Neural cell (in vitro differentiated cells): ENCODE results near the gene FAM171A2. TPM values are rescaled to one million over a fixed set of nuclear protein-coding genes. Genes with fewer than 3 reads are reported as not detected.

Experiments used
- H2AFZ ChIP-seq: fragments of 200-600, 300-800 bp; sonication (generic), shearing (Covaris generic); 2 replicates; pipeline ENCODE4 v1.6.0; 2014; ENCODE audit warnings: low read depth, mild to moderate bottlenecking, antibody characterized with exemption, low read length, moderate library complexity
- H3F3A ChIP-seq: fragments of 200-600 bp; shearing (Covaris generic); 2 replicates; pipeline ENCODE4 v1.6.1; 2016; ENCODE audit warnings: mild to moderate bottlenecking, moderate library complexity, mixed read lengths, antibody characterized with exemption, low read length; ENCODE audit not compliant: insufficient read depth, poor library complexity, severe bottlenecking
- H3K27ac ChIP-seq: fragments of 200-600, 300-800 bp; sonication (generic), shearing (Covaris generic); 2 replicates; pipeline ENCODE4 v1.5.1; 2014; ENCODE audit warnings: mild to moderate bottlenecking, low read length, moderate library complexity
- H3K27me3 ChIP-seq: fragments of 300-800, 200-600 bp; sonication (generic), shearing (Covaris generic); 2 replicates; pipeline ENCODE4 v1.6.0; 2014; ENCODE audit warnings: mild to moderate bottlenecking, low read depth, low read length, moderate library complexity; ENCODE audit not compliant: insufficient read depth
- H3K36me3 ChIP-seq: fragments of 300-800, 200-600 bp; sonication (generic), shearing (Covaris generic); 2 replicates; pipeline ENCODE4 v1.5.1; 2014; ENCODE audit warnings: mild to moderate bottlenecking, antibody characterized with exemption, low read length, moderate library complexity; ENCODE audit not compliant: insufficient read depth
- H3K4me2 ChIP-seq: fragments of 300-800, 200-600 bp; sonication (generic), shearing (Covaris generic); 2 replicates; pipeline ENCODE4 v1.6.0; 2014; ENCODE audit warnings: mild to moderate bottlenecking, low read length
- H3K4me3 ChIP-seq: fragments of 300-800, 200-600 bp; sonication (generic), shearing (Covaris generic); 2 replicates; pipeline ENCODE4 v1.5.1; 2014; ENCODE audit warnings: mild to moderate bottlenecking, low read length, moderate library complexity
- H3K79me2 ChIP-seq: fragments of 200-600 bp; shearing (Covaris generic); replicated peaks from 2 replicates; pipeline ENCODE4 v1.6.0; 2014; ENCODE audit warnings: mild to moderate bottlenecking, low read length, moderate library complexity; ENCODE audit not compliant: insufficient read depth
- H3K9ac ChIP-seq: fragments of 300-800, 200-600 bp; sonication (generic), shearing (Covaris generic); 2 replicates; pipeline ENCODE4 v1.6.1; 2016; ENCODE audit warnings: mild to moderate bottlenecking, low read length, mixed read lengths
- H3K9me2 ChIP-seq: fragments of 200-600 bp; shearing (Covaris generic); 2 replicates; pipeline ENCODE4 v1.6.1; 2016; ENCODE audit warnings: mild to moderate bottlenecking, low read length, mixed read lengths; ENCODE audit not compliant: insufficient read depth
- H3K9me3 ChIP-seq: fragments of 200-600, 300-800 bp; sonication (generic), shearing (Covaris generic); 2 replicates; pipeline ENCODE4 v1.6.1; 2016; ENCODE audit warnings: mild to moderate bottlenecking, mixed run types, low read length, moderate library complexity, mixed read lengths
- H4K20me1 ChIP-seq: fragments of 200-600 bp; shearing (Covaris generic); 2 replicates; pipeline ENCODE4 v1.6.1; 2016; ENCODE audit warnings: mild to moderate bottlenecking, mixed run types; ENCODE audit not compliant: insufficient read depth
- EP300 ChIP-seq: fragments of 450-650 bp; conservative IDR thresholded peaks from 2 replicates; pipeline ENCODE4 v1.6.1; 2014; ENCODE audit warnings: antibody characterized with exemption, mild to moderate bottlenecking, moderate library complexity; ENCODE audit not compliant: poor library complexity, severe bottlenecking
- EZH2 ChIP-seq: fragments of 200-600, 300-800 bp; shearing (Covaris generic), sonication (generic); IDR thresholded peaks from 2 replicates; pipeline ENCODE4 v1.6.1; 2014; ENCODE audit warnings: antibody characterized with exemption, low read length, borderline replicate concordance, mild to moderate bottlenecking; ENCODE audit not compliant: insufficient read depth, poor library complexity, severe bottlenecking
- MXI1 ChIP-seq: fragments of 450-650 bp; conservative IDR thresholded peaks from 2 replicates; pipeline ENCODE4 v1.6.1; 2014; ENCODE audit warnings: antibody characterized with exemption, mild to moderate bottlenecking; ENCODE audit not compliant: poor library complexity, severe bottlenecking
- POLR2AphosphoS5 ChIP-seq: IDR thresholded peaks from 2 replicates; pipeline ENCODE4 v1.6.1; 2012
- RAD21 ChIP-seq: fragments of 450-650 bp; conservative IDR thresholded peaks from 2 replicates; pipeline ENCODE4 v1.6.1; 2014; ENCODE audit warnings: antibody characterized with exemption, mild to moderate bottlenecking, moderate library complexity
- SMC3 ChIP-seq: fragments of 450-650 bp; conservative IDR thresholded peaks from 2 replicates; pipeline ENCODE4 v1.6.1; 2014; ENCODE audit warnings: antibody characterized with exemption, mild to moderate bottlenecking, moderate library complexity; ENCODE audit not compliant: poor library complexity
- TAF1 ChIP-seq: IDR thresholded peaks from 2 replicates; pipeline ENCODE4 v1.6.1; 2012; ENCODE audit warnings: low read depth
- polyA plus RNA-seq: library from polyadenylated mRNA; depleted of rRNA; stranded (reverse); fragments of >200 nt; gene quantifications from 2 replicates; pipeline ENCODE4 v1.2.3, GENCODE V29; 2014
- TF ChIP-seq, protein P1 (sequence below): IDR thresholded peaks from 2 replicates; pipeline ENCODE4 v1.6.1; 2012; ENCODE audit warnings: borderline replicate concordance
- TF ChIP-seq, protein P2 (sequence below): fragments of 450-650 bp; IDR thresholded peaks from 2 replicates; pipeline ENCODE4 v1.5.1; 2014; ENCODE audit warnings: antibody characterized with exemption, mild to moderate bottlenecking, moderate library complexity; ENCODE audit not compliant: poor library complexity, severe bottlenecking

Gene FAM171A2
- polyA plus RNA-seq, 1 donor from 2014 or later: 73.6 TPM

DNA sequence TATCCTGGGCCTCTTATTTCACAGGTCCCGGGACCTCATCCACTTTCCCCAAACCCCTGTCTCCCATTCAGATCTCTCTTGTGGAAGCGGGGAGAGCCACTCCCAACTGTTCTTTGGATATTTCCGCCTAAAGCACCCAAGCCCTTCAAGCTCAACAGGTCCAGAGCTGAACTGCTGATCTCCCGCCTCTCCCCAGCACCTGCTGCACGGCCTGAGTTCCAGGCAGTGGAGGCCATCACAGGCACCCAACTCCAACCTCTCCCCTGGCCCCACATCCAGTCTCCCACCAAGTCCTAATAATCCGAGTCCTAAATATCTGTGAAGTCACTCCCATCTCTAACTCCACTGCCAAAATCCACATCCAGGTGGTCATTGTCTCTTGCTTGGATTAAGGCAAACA is 19.3 kb upstream of the FAM171A2 start:
- no peak overlapping the region for H3K27ac ChIP-seq
- peaks cover 15% of the 10 kb centered on the region for H3K27me3 ChIP-seq
- no peaks in the 10 kb centered on the region for H3K9me2 ChIP-seq
- no peaks in the 10 kb centered on the region for H3F3A ChIP-seq
- H3K36me3 ChIP-seq: no peaks in the 10 kb centered on the region
- no peak overlapping the region for H3K9ac ChIP-seq
- no peak for TF ChIP-seq RAD21
- no peak for TF ChIP-seq SMC3
- no peak for TF ChIP-seq EP300
- no peak for TF ChIP-seq EZH2
- no peak for TF ChIP-seq MXI1
- TF ChIP-seq TAF1: no peak
- TF ChIP-seq, protein P1, sequence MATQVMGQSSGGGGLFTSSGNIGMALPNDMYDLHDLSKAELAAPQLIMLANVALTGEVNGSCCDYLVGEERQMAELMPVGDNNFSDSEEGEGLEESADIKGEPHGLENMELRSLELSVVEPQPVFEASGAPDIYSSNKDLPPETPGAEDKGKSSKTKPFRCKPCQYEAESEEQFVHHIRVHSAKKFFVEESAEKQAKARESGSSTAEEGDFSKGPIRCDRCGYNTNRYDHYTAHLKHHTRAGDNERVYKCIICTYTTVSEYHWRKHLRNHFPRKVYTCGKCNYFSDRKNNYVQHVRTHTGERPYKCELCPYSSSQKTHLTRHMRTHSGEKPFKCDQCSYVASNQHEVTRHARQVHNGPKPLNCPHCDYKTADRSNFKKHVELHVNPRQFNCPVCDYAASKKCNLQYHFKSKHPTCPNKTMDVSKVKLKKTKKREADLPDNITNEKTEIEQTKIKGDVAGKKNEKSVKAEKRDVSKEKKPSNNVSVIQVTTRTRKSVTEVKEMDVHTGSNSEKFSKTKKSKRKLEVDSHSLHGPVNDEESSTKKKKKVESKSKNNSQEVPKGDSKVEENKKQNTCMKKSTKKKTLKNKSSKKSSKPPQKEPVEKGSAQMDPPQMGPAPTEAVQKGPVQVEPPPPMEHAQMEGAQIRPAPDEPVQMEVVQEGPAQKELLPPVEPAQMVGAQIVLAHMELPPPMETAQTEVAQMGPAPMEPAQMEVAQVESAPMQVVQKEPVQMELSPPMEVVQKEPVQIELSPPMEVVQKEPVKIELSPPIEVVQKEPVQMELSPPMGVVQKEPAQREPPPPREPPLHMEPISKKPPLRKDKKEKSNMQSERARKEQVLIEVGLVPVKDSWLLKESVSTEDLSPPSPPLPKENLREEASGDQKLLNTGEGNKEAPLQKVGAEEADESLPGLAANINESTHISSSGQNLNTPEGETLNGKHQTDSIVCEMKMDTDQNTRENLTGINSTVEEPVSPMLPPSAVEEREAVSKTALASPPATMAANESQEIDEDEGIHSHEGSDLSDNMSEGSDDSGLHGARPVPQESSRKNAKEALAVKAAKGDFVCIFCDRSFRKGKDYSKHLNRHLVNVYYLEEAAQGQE: no peak
- TF ChIP-seq, protein P2, sequence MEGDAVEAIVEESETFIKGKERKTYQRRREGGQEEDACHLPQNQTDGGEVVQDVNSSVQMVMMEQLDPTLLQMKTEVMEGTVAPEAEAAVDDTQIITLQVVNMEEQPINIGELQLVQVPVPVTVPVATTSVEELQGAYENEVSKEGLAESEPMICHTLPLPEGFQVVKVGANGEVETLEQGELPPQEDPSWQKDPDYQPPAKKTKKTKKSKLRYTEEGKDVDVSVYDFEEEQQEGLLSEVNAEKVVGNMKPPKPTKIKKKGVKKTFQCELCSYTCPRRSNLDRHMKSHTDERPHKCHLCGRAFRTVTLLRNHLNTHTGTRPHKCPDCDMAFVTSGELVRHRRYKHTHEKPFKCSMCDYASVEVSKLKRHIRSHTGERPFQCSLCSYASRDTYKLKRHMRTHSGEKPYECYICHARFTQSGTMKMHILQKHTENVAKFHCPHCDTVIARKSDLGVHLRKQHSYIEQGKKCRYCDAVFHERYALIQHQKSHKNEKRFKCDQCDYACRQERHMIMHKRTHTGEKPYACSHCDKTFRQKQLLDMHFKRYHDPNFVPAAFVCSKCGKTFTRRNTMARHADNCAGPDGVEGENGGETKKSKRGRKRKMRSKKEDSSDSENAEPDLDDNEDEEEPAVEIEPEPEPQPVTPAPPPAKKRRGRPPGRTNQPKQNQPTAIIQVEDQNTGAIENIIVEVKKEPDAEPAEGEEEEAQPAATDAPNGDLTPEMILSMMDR: no peak
- no peak for TF ChIP-seq POLR2AphosphoS5
- no peaks in the 10 kb centered on the region for H4K20me1 ChIP-seq
- H3K4me3 ChIP-seq: no peak overlapping the region
- H3K4me2 ChIP-seq: no peak overlapping the region
- H3K9me3 ChIP-seq: no peaks in the 10 kb centered on the region
- H3K79me2 ChIP-seq: no peaks in the 10 kb centered on the region
- no peak overlapping the region for H2AFZ ChIP-seq

DNA sequence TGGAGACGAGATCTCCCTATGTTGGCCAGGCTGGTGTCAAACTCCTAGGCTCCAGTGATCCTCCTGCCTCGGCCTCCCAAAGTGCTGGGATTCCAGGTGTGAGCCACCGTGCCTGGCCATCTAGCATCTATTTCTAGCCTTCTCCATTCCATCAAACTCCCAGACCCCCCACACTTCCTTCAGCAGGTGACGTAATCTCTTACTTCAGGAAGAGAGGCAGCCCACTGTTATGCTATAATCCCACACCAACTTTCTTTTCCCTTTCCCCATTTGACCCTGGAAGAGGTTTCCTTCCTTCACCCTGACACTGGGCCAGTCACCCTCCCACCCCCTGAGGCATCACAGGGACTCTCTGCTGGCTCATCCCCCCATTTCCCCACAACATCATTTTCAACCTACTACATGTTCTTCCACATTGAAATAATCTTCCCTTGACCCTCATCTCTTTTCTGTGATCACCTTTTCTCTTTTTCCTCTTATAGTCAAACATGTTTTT is 18.2 kb upstream of the FAM171A2 start:
- no peaks in the 10 kb centered on the region for H4K20me1 ChIP-seq
- no peak overlapping the region for H2AFZ ChIP-seq
- H3K9ac ChIP-seq: no peak overlapping the region
- no peak overlapping the region for H3K4me3 ChIP-seq
- H3K4me2 ChIP-seq: no peak overlapping the region
- TF ChIP-seq, protein P1: no peak
- TF ChIP-seq TAF1 (no peak), RAD21 (no peak), SMC3 (no peak), EP300 (no peak), POLR2AphosphoS5 (no peak), MXI1 (no peak), EZH2 (no peak)
- TF ChIP-seq, protein P2: no peak
- H3F3A ChIP-seq: no peaks in the 10 kb centered on the region
- H3K9me2 ChIP-seq: no peaks in the 10 kb centered on the region
- no peaks in the 10 kb centered on the region for H3K79me2 ChIP-seq
- H3K9me3 ChIP-seq: no peaks in the 10 kb centered on the region
- no peak overlapping the region for H3K27ac ChIP-seq
- H3K27me3 ChIP-seq: peaks cover 15% of the 10 kb centered on the region
- H3K36me3 ChIP-seq: no peaks in the 10 kb centered on the region
